Adipocyte (in vitro differentiated cells): ENCODE results near the gene RNF113A.
"Not testable (repeated sequence)": the region's sequence is repeated elsewhere in the genome, so short reads cannot be mapped to it uniquely, and the experiment has no call there.

Experiments
- DNase-seq: peaks from one replicate; pipeline ENCODE4 v3.0.0-alpha.2; 2015; ENCODE audit warnings: low read depth
- H3K27me3 ChIP-seq: replicated peaks from 2 replicates; pipeline ENCODE4 v1.7.0; 2013; ENCODE audit warnings: mild to moderate bottlenecking, low read length, moderate library complexity; ENCODE audit not compliant: control insufficient read depth, insufficient read depth
- H3K36me3 ChIP-seq: 2 replicates; pipeline ENCODE4 v1.7.0; 2013; ENCODE audit warnings: low read length, mild to moderate bottlenecking, moderate library complexity; ENCODE audit not compliant: control insufficient read depth, insufficient read depth, severe bottlenecking
- H3K4me1 ChIP-seq: 2 replicates; pipeline ENCODE4 v1.7.0; 2013; ENCODE audit warnings: mild to moderate bottlenecking, low read length, moderate library complexity; ENCODE audit not compliant: control insufficient read depth, insufficient read depth
- H3K4me3 ChIP-seq: 2 replicates; pipeline ENCODE4 v1.7.0; 2013; ENCODE audit warnings: mild to moderate bottlenecking, low read length, moderate library complexity
- H3K9ac ChIP-seq: 2 replicates; pipeline ENCODE4 v1.7.0; 2013; ENCODE audit warnings: mild to moderate bottlenecking, low read length, moderate library complexity
- H3K9me3 ChIP-seq: 2 replicates; pipeline ENCODE4 v1.7.0; 2013; ENCODE audit warnings: mild to moderate bottlenecking, low read length, moderate library complexity; ENCODE audit not compliant: control insufficient read depth

Gene RNF113A

GRCh38 chrX:119826399-119826959, 45.1 kb downstream of the RNF113A start:
- Histone ChIP-seq H3K9me3 (no peaks in the 10 kb centered on the region), H3K4me1 (peaks cover 13% of the 10 kb centered on the region), H3K9ac (no peak overlapping the region), H3K36me3 (no peaks in the 10 kb centered on the region), H3K27me3 (no peaks in the 10 kb centered on the region), H3K4me3 (peak overlapping the region; percentile 3)
- peak; percentile 1 for DNase-seq

GRCh38 chrX:119824221-119824620, 47.3 kb downstream of the RNF113A start:
- peaks cover 13% of the 10 kb centered on the region for H3K4me1 ChIP-seq
- H3K36me3 ChIP-seq: not testable (repeated sequence)

GRCh38 chrX:119821703-119822102, 49.8 kb downstream of the RNF113A start:
- not testable (repeated sequence) for H3K9me3 ChIP-seq, H3K36me3 ChIP-seq, H3K9ac ChIP-seq, H3K4me3 ChIP-seq, H3K27me3 ChIP-seq
- H3K4me1 ChIP-seq: peaks cover 11% of the 10 kb centered on the region
- peak; percentile 24 for DNase-seq

More at GRCh38 chrX:119824221-119824620, 47.3 kb downstream of the RNF113A start:
- DNase-seq, H3K9me3 ChIP-seq, H3K27me3 ChIP-seq, H3K4me3 ChIP-seq, H3K9ac ChIP-seq: not testable (repeated sequence)
